Parathyroid adenoma (tissue), 2 donors: ENCODE measurements around the gene CORO6.

Experiments
- H2AFZ ChIP-seq: fragments of 300-600 bp; sonication (generic); one replicate; pipeline ENCODE4 v1.7.0; 2017; ENCODE audit warnings: antibody characterized with exemption, mild to moderate bottlenecking
- H3K27ac ChIP-seq: fragments of 300-600 bp; sonication (generic); one replicate; pipeline ENCODE4 v1.7.0; 2017
- H3K27me3 ChIP-seq: fragments of 300-600 bp; sonication (generic); one replicate; pipeline ENCODE4 v1.7.0; 2017; ENCODE audit warnings: low read length; ENCODE audit not compliant: control insufficient read depth, insufficient read depth
- H3K36me3 ChIP-seq: fragments of 300-600 bp; sonication (generic); one replicate; pipeline ENCODE4 v1.7.0; 2017; ENCODE audit warnings: low read length; ENCODE audit not compliant: control insufficient read depth, insufficient read depth
- H3K4me1 ChIP-seq: fragments of 300-600 bp; sonication (generic); one replicate; pipeline ENCODE4 v1.7.0; 2017; ENCODE audit warnings: control low read depth
- H3K4me2 ChIP-seq: fragments of 300-600 bp; sonication (generic); one replicate; pipeline ENCODE4 v1.7.0; 2017; ENCODE audit warnings: low read length
- H3K4me3 ChIP-seq: fragments of 300-600 bp; sonication (generic); one replicate; pipeline ENCODE4 v1.7.0; 2017; ENCODE audit warnings: low read depth, low read length
- H3K79me2 ChIP-seq: fragments of 300-600 bp; sonication (generic); one replicate; pipeline ENCODE4 v1.7.0; 2017; ENCODE audit warnings: control low read depth
- H3K9ac ChIP-seq: fragments of 300-600 bp; sonication (generic); one replicate; pipeline ENCODE4 v1.7.0; 2017; ENCODE audit warnings: mild to moderate bottlenecking
- H3K9me3 ChIP-seq: fragments of 300-600 bp; sonication (generic); one replicate; pipeline ENCODE4 v1.7.0; 2017; ENCODE audit warnings: low read length; ENCODE audit not compliant: control insufficient read depth
- CTCF ChIP-seq: fragments of 300-600 bp; sonication (generic); IDR thresholded peaks from one replicate; pipeline ENCODE4 v1.7.0; 2017; ENCODE audit warnings: antibody characterized with exemption, mild to moderate bottlenecking
- donor health status: primary hyperparathyroidism.

CORO6 gene

DNA sequence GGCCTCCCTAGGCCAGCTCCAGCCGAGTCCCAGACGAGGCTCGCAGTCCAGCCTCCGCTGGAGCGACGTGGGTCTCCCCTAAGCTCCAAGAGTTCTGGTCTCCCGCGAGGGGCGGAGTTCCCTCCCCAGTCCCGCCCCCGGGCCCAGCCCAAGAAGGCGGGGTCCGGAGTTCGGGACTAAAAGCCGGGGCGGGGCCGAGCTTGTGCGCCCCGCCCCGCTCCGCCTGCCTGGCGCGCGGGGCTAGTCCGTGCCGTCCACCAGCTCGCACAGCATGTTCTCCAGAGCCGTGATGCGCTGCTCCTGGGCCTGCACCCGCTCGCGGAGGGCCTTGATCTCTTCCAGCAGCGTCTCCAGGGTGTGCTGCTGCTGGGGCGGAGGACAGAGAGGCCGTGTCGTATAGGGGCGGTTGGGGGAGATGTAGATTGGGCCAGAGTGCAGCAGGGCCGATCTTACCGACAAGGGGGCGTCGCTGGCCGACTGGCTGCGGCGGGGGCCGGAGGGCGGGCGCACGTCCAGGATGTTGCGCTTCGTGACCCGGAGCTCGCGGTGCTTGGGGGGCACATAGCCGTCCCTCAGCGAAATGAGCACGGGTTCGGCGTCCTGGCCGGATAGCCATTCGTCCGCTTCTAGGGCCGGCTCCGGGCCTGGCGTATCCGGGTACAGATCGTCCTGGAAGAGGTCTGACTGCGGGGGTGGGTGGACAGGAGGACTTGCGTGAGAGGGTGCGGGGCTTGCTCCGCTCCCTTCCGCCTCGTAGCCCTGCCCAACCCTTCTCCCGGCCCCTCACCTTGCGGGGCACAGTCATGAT, 7.0 kb downstream of the CORO6 start:
- Histone ChIP-seq H3K4me1 (peaks cover 30% of the 10 kb centered on the region), H2AFZ (peak overlapping the region; percentile 41), H3K4me3 (peak overlapping the region; percentile 27), H3K27ac (no peak overlapping the region), H3K4me2 (peak overlapping the region; percentile 11), H3K79me2 (no peaks in the 10 kb centered on the region), H3K36me3 (no peaks in the 10 kb centered on the region), H3K9me3 (no peaks in the 10 kb centered on the region), H3K9ac (no peak overlapping the region), H3K27me3 (no peaks in the 10 kb centered on the region)
- no peak for TF ChIP-seq CTCF

DNA sequence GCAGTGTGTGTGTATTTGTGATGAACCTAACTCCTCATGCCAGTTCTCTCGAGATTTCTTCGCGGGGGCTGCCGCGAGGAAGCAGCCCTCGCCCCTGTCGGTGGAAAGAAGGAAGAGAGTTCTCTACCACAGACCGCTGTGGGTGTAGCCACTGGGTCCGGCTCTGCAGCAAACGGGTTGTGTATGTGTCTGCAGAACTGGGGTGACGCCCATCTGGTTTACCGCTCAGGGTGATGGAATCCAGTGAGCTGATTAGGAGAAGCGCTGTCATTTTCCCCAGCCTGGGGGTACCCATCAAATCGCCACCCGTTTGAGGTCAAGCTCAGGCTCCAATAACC, 7.7 kb downstream of the CORO6 start:
- H3K9me3 ChIP-seq: no peaks in the 10 kb centered on the region
- H3K9ac ChIP-seq: no peak overlapping the region
- H3K79me2 ChIP-seq: no peaks in the 10 kb centered on the region
- H3K4me1 ChIP-seq: peaks cover 30% of the 10 kb centered on the region
- no peak overlapping the region for H3K4me3 ChIP-seq
- no peaks in the 10 kb centered on the region for H3K27me3 ChIP-seq
- no peak overlapping the region for H2AFZ ChIP-seq
- no peak overlapping the region for H3K4me2 ChIP-seq
- H3K27ac ChIP-seq: no peak overlapping the region
- no peaks in the 10 kb centered on the region for H3K36me3 ChIP-seq
- TF ChIP-seq CTCF: no peak

- Histone ChIP-seq H3K9ac (no peak overlapping the region), H3K4me2 (no peak overlapping the region), H3K79me2 (no peaks in the 10 kb centered on the region), H3K4me1 (peaks cover 27% of the 10 kb centered on the region), H3K4me3 (no peak overlapping the region), H3K27me3 (no peaks in the 10 kb centered on the region), H2AFZ (no peak overlapping the region), H3K9me3 (no peaks in the 10 kb centered on the region), H3K27ac (no peak overlapping the region), H3K36me3 (no peaks in the 10 kb centered on the region)
- no peak for TF ChIP-seq CTCF
Measured at GRCh38 chr17:29614349-29615047, 8.2 kb downstream of the CORO6 start.

DNA sequence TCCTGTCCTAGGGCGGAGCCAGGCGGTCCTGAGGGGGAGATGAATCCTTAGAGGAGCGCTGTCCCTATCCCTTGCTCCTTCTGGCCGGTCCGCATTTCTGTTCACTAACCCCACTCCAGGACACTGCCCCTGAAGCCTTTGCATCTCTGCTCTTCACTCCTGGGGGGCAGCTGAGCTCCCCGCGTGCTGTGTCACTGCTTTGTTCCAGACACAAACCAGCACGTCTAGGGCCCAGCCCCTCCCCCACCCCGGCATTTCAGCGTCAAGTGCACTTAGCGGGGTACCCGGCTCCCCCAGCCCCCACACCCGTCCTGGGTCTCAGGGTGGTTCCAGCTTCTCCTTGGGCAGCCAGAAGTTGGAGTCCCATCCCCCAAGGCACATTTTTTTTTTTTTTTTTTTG, 8.9 kb downstream of the CORO6 start:
- Histone ChIP-seq H3K27me3 (no peaks in the 10 kb centered on the region), H3K9ac (no peak overlapping the region), H3K36me3 (no peaks in the 10 kb centered on the region), H3K9me3 (no peaks in the 10 kb centered on the region), H2AFZ (peak overlapping the region; percentile 59), H3K4me3 (peak overlapping the region; percentile 33), H3K4me2 (peak overlapping the region; percentile 61), H3K4me1 (peaks cover 21% of the 10 kb centered on the region), H3K79me2 (no peaks in the 10 kb centered on the region), H3K27ac (no peak overlapping the region)
- no peak for TF ChIP-seq CTCF
